Chondrocyte (in vitro differentiated cells): ENCODE measurements around the gene OR5L2. TPM values are rescaled to one million over a fixed set of nuclear protein-coding genes. Genes with fewer than 3 reads are reported as not detected.

ENCODE experiments used
- DNase-seq: peaks from one replicate; pipeline ENCODE4 v3.0.0; 2021; ENCODE audit warnings: mixed read lengths, low spot score
- H3K27ac Mint-ChIP-seq: one replicate; pipeline ENCODE4 v1.8.0; 2021; ENCODE audit warnings: mild to moderate bottlenecking, moderate library complexity, mixed read lengths; ENCODE audit not compliant: unreplicated experiment
- H3K27me3 Mint-ChIP-seq: 2 replicates; pipeline ENCODE4 v1.8.0; 2021; ENCODE audit warnings: low read depth, mixed read lengths
- H3K36me3 Mint-ChIP-seq: 2 replicates; pipeline ENCODE4 v1.8.0; 2021; ENCODE audit warnings: low read depth, mixed read lengths
- H3K4me1 Mint-ChIP-seq: 2 replicates; pipeline ENCODE4 v1.8.0; 2021; ENCODE audit warnings: low read depth, mild to moderate bottlenecking, mixed read lengths
- H3K4me3 Mint-ChIP-seq: one replicate; pipeline ENCODE4 v1.8.0; 2021; ENCODE audit warnings: mild to moderate bottlenecking, moderate library complexity, mixed read lengths; ENCODE audit not compliant: unreplicated experiment
- H3K9me3 Mint-ChIP-seq: 2 replicates; pipeline ENCODE4 v1.8.0; 2021; ENCODE audit warnings: low read depth, mixed read lengths
- CTCF ChIP-seq: fragments of 200-600 bp; sonication (generic); IDR thresholded peaks from 2 replicates; pipeline ENCODE4 v1.5.0; 2021; ENCODE audit warnings: antibody characterized with exemption, mild to moderate bottlenecking, moderate library complexity
- long read RNA-seq: library from polyadenylated mRNA; stranded (forward); transcript quantifications from one replicate; pipeline ENCODE4 v2.0.0, GENCODE V29; 2021
- total RNA-seq: library from RNA; stranded (reverse); gene quantifications from 3 replicates; pipeline ENCODE4 v1.2.1, GENCODE V29; 2021

OR5L2 gene
- total RNA-seq, result not detected in 3 replicates
- long read RNA-seq, result 0 reads

- no peak for DNase-seq
- Mint-ChIP-seq H3K27me3 (no peaks in the 10 kb centered on the region), H3K36me3 (no peaks in the 10 kb centered on the region), H3K4me3 (no peak within 1 kb of the TSS), H3K9me3 (peaks cover 10% of the 10 kb centered on the region), H3K27ac (no peak within 1 kb of the TSS), H3K4me1 (no peaks in the 10 kb centered on the region)
- TF ChIP-seq CTCF, result no peak
Measured at GRCh38 chr11:55826919-55827318, at the start of gene OR5L2. TSS of gene OR5L2 (plus strand) at chr11:55827219. CDS start at chr11:55827219, 0 bp downstream.

GRCh38 chr11:55791606-55792005 lies 35.4 kb upstream of the OR5L2 start:
- Mint-ChIP-seq H3K27me3 (no peaks in the 10 kb centered on the region), H3K9me3 (peaks cover 27% of the 10 kb centered on the region), H3K27ac (no peak overlapping the region), H3K36me3 (no peaks in the 10 kb centered on the region), H3K4me3 (no peak overlapping the region), H3K4me1 (no peaks in the 10 kb centered on the region)
- no peak for DNase-seq
- no peak for TF ChIP-seq CTCF

- H3K4me3 Mint-ChIP-seq, result no peak overlapping the region
- no peaks in the 10 kb centered on the region for H3K36me3 Mint-ChIP-seq
- no peaks in the 10 kb centered on the region for H3K4me1 Mint-ChIP-seq
- no peak for DNase-seq
- no peak overlapping the region for H3K27ac Mint-ChIP-seq
- peaks cover 15% of the 10 kb centered on the region for H3K9me3 Mint-ChIP-seq
- no peak for TF ChIP-seq CTCF
- H3K27me3 Mint-ChIP-seq, result no peaks in the 10 kb centered on the region
Measured at GRCh38 chr11:55793321-55793720, 33.7 kb upstream of the OR5L2 start.

GRCh38 chr11:55795256-55795655 lies 31.8 kb upstream of the OR5L2 start, which contains the start of gene OR5D14:
TSS of gene OR5D14 (plus strand) at chr11:55795556. CDS start at chr11:55795556, 0 bp downstream.
- Mint-ChIP-seq H3K27ac (no peak within 1 kb of the TSS), H3K36me3 (no peaks in the 10 kb centered on the region), H3K4me3 (no peak within 1 kb of the TSS), H3K4me1 (no peaks in the 10 kb centered on the region), H3K9me3 (peaks cover 28% of the 10 kb centered on the region), H3K27me3 (no peaks in the 10 kb centered on the region)
- no peak for DNase-seq
- no peak for TF ChIP-seq CTCF

GRCh38 chr11:55806248-55806647 lies 20.8 kb upstream of the OR5L2 start:
- H3K4me3 Mint-ChIP-seq, result no peak overlapping the region
- no peaks in the 10 kb centered on the region for H3K36me3 Mint-ChIP-seq
- peaks cover 54% of the 10 kb centered on the region for H3K9me3 Mint-ChIP-seq
- TF ChIP-seq CTCF, result no peak
- DNase-seq, result no peak
- no peaks in the 10 kb centered on the region for H3K27me3 Mint-ChIP-seq
- no peaks in the 10 kb centered on the region for H3K4me1 Mint-ChIP-seq
- H3K27ac Mint-ChIP-seq, result no peak overlapping the region
